HG03159 (cell line): ENCODE measurements around the gene FAM229A.

Experiments used
- ATAC-seq: cut with Tn5 transposase; IDR thresholded peaks from one replicate; pipeline ENCODE4 v1.9.1; 2021; ENCODE audit warnings: mild to moderate bottlenecking, moderate library complexity; ENCODE audit not compliant: unreplicated experiment

The FAM229A gene

GRCh38 chr1:32332290-32333079 lies 29.8 kb downstream of the FAM229A start:
- no peak for ATAC-seq

GRCh38 chr1:32331549-32331948 lies 30.7 kb downstream of the FAM229A start:
- ATAC-seq: no peak

GRCh38 chr1:32330558-32331151 lies 31.6 kb downstream of the FAM229A start:
- no peak for ATAC-seq

GRCh38 chr1:32329931-32330466 lies 32.3 kb downstream of the FAM229A start:
- ATAC-seq: no peak

- ATAC-seq: no peak
Observed at GRCh38 chr1:32327204-32327603, 35.1 kb downstream of the FAM229A start.

- ATAC-seq: no peak
Observed at GRCh38 chr1:32321712-32322291, 40.5 kb downstream of the FAM229A start.

GRCh38 chr1:32318127-32318869 lies 44.0 kb downstream of the FAM229A start:
- no peak for ATAC-seq

- no peak for ATAC-seq
Observed at GRCh38 chr1:32316903-32317277, 45.4 kb downstream of the FAM229A start.

- no peak for ATAC-seq
Observed at GRCh38 chr1:32311709-32312393, 50.4 kb downstream of the FAM229A start.
